Dedifferentiated amniotic fluid mesenchymal stem cell (primary cell): ENCODE results near the gene ABHD18.
"Not testable (repeated sequence)": the region's sequence is repeated elsewhere in the genome, so short reads cannot be mapped to it uniquely, and the experiment has no call there.

Experiments
- DNase-seq: peaks from one replicate; pipeline ENCODE4 v3.0.0-alpha.2; 2016; ENCODE audit errors: extremely low spot score

The ABHD18 gene

GRCh38 chr4:127993151-127993550 is 27.9 kb downstream of the ABHD18 start:
- DNase-seq: no peak

DNA sequence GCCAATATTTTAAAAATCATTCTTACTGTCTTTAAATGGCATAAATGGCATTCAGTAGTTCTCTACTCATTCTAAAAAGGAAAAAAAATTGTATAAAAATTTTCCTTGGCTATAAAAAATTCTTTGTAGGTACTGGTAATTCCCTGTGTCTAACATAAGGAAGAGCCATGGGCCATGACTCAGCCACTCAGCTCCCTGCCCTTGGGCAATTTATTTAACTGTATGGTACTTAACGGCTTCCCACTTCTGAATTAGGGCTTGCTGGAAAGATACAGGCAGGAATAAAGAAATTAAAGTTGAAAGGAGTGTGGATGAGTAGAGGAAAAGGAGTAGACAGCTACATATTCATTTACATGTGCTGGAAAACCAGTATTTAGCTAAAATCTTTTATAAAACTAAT is 30.6 kb downstream of the ABHD18 start:
- DNase-seq: peak; percentile 62

DNA sequence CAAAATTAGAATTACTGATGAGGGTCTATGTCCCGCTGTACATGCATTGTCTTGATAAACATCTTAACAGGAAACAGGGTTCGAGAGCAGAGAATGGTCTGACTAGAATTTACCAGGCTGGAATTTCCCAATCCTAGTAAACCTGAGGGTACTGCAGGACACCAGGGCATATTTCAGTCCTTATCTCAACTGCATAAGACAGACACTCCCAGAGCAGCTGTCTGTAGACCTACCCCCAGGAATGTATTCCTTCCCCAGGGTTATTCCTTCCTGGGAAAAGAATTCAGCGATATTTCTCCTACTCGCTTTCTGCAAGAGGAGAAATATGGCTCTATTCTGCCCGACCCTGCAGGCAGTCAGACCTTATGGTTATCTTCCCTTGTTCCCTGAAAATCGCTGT is 31.3 kb downstream of the ABHD18 start:
- not testable (repeated sequence) for DNase-seq

DNA sequence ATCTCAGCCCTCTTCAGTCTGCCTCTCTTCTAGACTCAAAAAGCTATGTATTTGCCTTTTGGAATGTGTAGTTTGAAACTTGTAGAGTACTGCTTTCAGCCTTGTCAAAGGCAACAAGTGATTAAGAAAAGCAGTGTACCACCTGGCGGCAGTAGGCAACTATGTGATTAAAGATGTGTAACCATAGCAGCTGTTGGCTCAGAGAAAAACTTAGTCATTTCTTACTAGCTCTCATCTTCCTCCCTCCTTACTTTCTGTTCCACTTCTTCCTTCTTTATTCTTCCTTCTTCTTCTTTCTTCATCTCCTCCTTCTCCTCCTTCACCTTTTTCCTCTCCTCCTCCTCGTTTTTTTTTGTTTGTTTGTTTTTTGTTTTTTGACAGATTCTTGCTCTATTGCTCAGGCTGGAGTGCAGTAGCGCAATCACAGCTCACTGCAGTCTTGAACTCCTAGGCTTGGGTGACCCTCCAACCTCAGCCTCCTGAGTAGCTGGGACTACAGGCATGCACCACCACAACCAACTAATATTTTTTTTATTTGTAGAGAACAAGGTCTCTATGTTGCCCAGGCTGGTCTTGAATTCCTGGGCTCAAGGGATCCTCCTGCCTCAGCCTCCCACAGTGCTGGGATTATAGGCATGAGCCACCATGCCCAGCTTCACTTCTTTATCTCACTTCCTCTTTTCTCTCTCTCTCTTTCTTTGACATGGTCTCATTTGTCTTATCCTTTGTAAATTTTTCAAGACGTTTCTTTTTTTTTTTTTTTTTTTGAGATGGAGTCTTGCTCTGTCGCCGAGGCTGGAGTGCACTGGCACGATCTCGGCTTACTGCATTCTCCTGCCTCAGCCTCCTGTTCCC is 32.6 kb downstream of the ABHD18 start:
- DNase-seq: peak; percentile 77

DNA sequence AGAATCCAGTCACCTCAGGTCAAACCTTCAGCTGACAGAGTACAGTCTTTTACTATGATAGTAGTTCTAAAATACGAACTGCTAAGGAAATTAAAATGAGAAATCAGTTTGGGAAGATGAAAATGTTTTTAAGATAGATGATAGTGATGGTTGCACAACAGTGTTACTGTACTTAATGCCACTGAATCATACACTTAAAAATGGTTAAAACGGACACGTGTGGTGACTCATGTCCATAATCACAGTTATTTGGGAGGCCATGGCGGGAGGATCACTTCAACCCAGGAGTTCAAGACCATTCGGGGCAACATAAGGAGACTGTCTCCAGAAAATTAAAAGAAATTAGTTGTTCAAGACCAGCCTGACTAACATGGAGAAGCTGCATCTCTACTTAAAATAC is 41.4 kb downstream of the ABHD18 start:
- DNase-seq: no peak

DNA sequence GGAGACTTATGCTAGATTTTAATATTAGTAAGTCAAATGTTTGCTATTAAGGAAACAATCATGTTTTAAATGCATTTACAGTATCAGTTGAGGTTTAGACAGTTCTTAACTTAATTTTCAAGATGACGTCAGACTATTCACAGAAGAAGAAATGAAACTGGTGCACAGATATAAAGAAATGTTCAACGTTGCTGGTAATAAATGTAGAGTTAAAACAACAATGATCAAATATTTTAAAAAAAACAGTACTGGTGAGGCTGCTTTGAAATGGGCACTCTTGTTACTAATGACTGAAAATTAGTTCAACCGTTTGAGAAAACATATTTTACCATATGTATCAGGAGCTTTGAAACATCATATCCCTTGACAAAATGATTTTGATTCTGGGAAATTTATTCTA is 44.2 kb downstream of the ABHD18 start:
- DNase-seq: no peak

DNA sequence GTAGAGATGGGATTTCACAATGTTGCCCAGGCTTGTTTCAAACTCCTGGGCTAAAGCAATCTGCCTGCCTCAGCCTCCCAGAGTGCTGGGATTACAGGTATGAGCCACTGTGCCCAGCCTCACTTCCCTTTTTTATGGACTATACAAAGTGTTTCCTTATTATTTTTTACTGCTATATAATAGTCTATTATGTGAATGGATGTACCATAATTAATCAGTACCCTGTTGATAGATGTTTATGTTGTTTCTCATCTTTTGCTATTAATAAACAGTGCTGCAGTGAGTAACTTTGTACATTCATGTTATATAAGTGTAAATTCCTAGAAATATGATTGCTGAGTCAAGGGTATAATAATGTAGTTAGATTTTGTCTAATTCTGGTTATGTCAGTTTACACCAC is 60.1 kb downstream of the ABHD18 start:
- DNase-seq: no peak

DNA sequence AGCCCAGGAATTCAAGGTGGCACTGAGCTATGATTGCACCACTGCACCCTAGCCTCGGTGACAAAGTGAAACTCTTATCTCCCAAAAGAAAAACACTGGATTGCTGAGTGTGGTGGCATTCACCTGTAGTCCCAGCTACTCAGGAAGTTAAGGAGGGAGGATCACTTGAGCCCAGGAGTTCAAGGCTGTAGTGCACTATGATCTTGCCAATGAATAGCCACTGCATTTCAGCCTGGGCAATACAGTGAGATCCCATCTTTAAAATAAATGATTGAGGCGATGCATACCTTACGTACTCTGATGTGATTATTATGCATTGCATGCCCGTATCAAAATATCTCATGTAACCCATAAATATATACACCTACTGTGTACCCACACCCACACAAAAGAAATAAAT is 64.7 kb downstream of the ABHD18 start:
- no peak for DNase-seq

- DNase-seq: no peak
Observed at GRCh38 chr4:128031756-128032384, 66.7 kb downstream of the ABHD18 start.

GRCh38 chr4:128039568-128039967 is 74.4 kb downstream of the ABHD18 start:
- DNase-seq: no peak

- not testable (repeated sequence) for DNase-seq
Observed at GRCh38 chr4:128047019-128047418, 81.8 kb downstream of the ABHD18 start.

DNA sequence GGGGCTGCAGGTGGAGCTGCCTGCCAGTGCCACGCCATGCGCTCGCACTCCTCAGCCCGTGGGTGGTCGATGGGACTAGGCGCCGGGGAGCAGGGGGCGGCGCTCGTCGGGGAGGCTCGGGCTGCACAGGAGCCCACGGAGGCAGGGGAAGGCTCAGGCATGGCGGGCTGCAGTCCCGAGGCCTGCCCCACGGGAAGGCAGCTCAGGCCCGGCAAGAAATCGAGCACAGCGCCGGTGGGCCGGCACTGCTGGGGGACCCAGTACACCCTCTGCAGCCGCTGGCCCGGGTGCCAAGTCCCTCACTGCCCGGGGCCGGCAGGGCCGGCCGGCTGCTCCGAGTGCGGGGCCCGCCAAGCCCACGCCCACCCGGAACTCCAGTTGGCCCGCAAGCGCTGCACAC is 82.3 kb downstream of the ABHD18 start:
- not testable (repeated sequence) for DNase-seq

DNA sequence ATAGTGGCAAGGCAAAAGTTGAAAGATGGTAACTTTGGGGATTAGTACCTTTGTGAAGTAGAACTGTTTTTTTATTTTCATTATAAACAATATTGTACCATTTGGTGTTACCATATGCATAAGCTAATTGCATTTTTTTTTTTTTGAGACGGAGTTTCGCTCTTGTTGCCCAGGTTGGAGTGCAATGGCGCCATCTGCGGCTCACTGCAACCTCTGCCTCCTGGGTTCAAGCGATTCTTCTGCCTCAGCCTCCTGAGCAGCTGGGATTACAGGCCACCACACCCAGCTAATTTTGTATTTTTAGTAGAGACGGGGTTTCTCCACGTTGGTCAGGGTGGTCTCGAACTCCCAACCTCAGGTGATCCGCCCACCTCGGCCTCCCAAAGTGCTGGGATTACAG is 86.0 kb downstream of the ABHD18 start:
- DNase-seq: not testable (repeated sequence)

DNA sequence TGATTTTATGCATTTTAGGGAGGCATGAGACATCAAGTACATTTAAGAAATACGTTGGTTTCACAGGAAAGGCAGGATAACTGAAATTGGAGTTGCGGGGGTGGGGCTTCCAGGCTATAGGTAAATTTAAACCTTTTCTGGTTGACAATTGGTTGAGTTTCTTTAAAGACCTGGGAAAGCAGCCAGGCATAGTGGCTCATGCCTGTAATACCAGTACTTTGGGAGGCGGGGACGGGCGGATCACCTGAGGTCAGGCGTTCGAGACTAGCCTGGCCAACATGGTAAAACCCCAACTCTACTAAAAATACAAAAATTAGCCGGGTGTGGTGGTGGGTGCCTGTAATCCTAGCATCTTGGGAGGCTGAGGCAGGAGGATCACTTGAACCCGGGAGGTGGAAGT is 89.7 kb downstream of the ABHD18 start:
- not testable (repeated sequence) for DNase-seq

DNA sequence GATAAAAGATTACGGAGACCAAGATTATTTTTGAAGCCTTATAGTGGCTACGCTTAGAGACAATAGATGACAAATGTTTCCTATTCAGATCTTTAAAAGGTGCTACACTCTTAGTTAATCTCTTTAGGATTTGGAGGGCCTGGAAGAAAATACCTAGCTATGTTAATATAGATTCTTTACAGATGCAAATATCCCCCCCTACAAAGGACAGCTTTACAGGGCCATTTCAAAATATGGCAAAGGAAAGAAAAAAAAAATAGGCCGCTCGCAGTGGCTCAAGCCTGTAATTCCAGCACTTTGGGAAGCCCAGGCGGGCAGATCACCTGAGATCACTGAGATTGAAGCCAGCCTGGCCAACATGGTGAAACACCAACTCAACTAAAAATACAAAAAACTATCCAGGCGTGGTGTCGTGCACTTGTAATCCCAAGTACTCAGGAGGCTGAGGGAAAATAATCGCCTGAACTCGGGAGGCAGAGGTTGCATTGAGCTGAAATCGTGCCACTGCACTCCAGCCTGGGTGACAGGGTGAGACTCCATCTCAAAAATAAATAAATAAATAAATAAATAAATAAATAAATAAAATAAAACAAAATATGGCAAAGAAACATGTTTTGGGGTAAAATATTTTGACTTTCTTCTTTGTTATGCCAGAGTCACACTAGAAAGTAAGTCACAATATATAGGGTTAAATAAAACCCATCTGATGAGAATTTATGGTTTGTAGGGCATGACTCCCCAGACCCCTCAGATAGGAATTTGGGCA is 90.4 kb downstream of the ABHD18 start:
- DNase-seq: not testable (repeated sequence)

DNA sequence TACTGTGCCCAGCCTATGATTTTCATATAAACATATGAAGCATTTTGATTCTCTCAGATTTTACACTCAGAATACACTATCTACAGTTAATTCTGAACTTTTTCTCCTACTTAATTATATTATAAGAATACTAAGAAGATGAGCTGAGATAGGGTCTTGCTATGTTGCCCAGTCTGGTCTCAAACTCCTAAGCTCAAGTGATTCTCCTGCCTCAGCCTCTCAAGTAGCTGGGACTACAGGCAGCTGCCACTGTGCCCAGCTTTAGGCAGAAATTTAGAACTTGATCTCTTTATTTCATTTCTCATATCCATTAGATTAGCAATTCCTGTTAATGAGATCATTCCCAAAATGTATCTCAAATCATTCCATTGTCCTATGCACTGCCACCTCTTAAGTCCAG is 91.2 kb downstream of the ABHD18 start:
- no peak for DNase-seq

DNA sequence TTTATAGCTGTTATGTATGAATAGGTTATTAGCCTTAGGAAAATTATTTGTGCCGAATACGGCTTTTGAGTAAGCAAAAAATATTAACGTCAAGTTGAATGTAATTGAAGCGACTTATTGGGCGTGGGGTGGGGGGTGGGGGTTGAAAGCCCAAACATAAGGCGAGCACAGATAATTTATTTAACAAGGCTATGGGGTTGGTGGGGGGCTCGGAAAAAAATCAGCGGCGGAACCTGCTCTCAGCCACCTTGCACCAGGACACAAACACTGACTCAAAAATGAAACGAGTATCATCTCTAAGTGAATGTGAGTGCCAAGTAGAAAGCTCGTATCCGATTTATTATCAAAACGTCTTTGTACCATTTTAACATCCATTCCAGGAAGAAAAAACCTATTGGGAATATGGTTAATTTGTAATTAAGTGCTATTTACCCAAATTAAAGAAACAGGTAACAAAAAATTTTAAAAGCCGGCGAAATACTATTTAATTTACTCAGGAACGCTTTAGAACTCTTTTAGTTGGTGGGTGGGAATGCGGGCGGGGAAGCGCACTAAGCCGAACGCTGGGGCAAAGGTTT is 95.0 kb downstream of the ABHD18 start:
- no peak for DNase-seq

GRCh38 chr4:128060699-128061565 is 95.7 kb downstream of the ABHD18 start, which contains the start of gene LARP1B:
Gene LARP1B, plus strand, starts transcription at chr4:128061312. Its CDS starts 13,640 bp downstream, at chr4:128074952.
- peak; percentile 95 for DNase-seq

- no peak for DNase-seq
Observed at GRCh38 chr4:128061566-128062536, 96.6 kb downstream of the ABHD18 start.

- DNase-seq: not testable (repeated sequence)
Observed at GRCh38 chr4:128066453-128066820, 101.2 kb downstream of the ABHD18 start.
